Activated T-cell treated with anti-CD3 and anti-CD28 coated beads, Interleukin-2, amount 50 U/mL, for 4 hours (primary cell): ENCODE measurements around the gene CIDEB. TPM values are rescaled to one million over a fixed set of nuclear protein-coding genes. Genes with fewer than 3 reads are reported as not detected.
"Not testable (repeated sequence)": the region's sequence is repeated elsewhere in the genome, so short reads cannot be mapped to it uniquely, and the experiment has no call there.

Experiments used
- ATAC-seq, 2 donors: fragments of 200-7000 bp; cut with Tn5 transposase; one replicate each; pipeline ENCODE4 v1.10.0; 2021
- DNase-seq: peaks from one replicate; pipeline ENCODE4 v3.0.0-alpha.2; 2020
- H3K27me3 Mint-ChIP-seq: one replicate; pipeline ENCODE4 v1.8.0; 2021; ENCODE audit warnings: low read depth, mixed read lengths
- H3K36me3 Mint-ChIP-seq: one replicate; pipeline ENCODE4 v1.8.0; 2022; ENCODE audit warnings: mixed read lengths; ENCODE audit not compliant: insufficient read depth
- H3K4me1 Mint-ChIP-seq: one replicate; pipeline ENCODE4 v1.8.0; 2021; ENCODE audit warnings: low read depth, mixed read lengths
- H3K4me3 Mint-ChIP-seq: one replicate; pipeline ENCODE4 v1.8.0; 2021; ENCODE audit warnings: mild to moderate bottlenecking, moderate library complexity, mixed read lengths
- H3K9me3 Mint-ChIP-seq: one replicate; pipeline ENCODE4 v1.8.0; 2021; ENCODE audit warnings: mixed read lengths
- total RNA-seq, 3 donors: library from RNA; stranded (reverse); gene quantifications; one replicate each; pipeline ENCODE4 v1.2.1, GENCODE V29; 2021

CIDEB gene, protein sequence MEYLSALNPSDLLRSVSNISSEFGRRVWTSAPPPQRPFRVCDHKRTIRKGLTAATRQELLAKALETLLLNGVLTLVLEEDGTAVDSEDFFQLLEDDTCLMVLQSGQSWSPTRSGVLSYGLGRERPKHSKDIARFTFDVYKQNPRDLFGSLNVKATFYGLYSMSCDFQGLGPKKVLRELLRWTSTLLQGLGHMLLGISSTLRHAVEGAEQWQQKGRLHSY
- total RNA-seq = 1 to 10 TPM; 6.5 to 7.3 (median 7.2) TPM

DNA sequence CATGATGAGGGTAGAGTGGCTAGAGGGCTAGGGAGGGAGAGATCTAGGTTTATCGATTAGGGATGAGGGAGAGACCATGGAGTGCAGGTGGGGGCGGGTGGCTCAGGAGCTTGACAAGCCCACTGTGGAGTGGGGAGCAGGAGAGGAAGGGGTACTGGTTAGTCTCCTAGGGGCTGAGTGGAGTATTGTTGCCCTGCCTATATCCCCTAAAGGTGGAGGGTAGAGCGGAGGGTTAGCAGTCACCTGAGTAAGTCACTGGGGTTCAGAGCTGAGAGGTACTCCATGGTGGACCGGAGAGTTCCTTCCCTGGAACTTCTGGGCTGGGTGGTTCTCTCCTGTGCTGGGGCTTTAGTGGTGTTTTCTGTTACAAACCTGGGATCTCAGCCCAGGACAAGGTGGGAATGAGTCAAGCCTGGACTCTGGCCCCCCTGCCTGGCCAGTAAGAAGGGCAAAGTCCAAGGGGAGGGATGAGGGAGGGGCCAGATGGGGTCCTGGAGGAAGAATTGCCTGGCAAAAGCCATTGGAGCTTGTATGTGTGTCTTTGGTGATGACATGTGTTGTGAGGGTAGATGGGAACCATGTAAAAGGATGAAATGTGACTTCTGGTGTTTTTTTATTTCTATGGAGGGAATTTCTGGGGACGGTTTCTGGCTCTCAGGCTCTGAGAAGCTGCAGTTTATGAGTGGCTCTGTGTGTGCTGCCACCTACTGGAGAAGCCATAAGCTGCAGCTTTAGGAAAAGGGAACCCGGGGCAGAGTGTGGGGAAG, at the start of gene CIDEB:
Gene CIDEB, minus strand, starts transcription at position 403 of the 767 bp plus-strand sequence. Its CDS starts 119 bp downstream, at position 284.
- ATAC-seq (peak in 1 of 2 donors; percentile 28), DNase-seq (peak; percentile 50)
- Mint-ChIP-seq H3K4me1 (peaks cover 48% of the 10 kb centered on the region), H3K9me3 (no peaks in the 10 kb centered on the region), H3K4me3 (no peak within 1 kb of the TSS), H3K36me3 (peaks cover 43% of the 10 kb centered on the region), H3K27me3 (no peaks in the 10 kb centered on the region)

- Mint-ChIP-seq H3K9me3 (no peaks in the 10 kb centered on the region), H3K4me3 (no peak overlapping the region), H3K4me1 (peaks cover 3% of the 10 kb centered on the region), H3K36me3 (no peaks in the 10 kb centered on the region), H3K27me3 (peaks cover 40% of the 10 kb centered on the region)
- ATAC-seq (no peak), DNase-seq (no peak)
Observed at GRCh38 chr14:24356208-24356607, 48.4 kb upstream of the CIDEB start.

- Mint-ChIP-seq H3K27me3 (peaks cover 49% of the 10 kb centered on the region), H3K9me3 (no peaks in the 10 kb centered on the region), H3K4me1 (peaks cover 3% of the 10 kb centered on the region), H3K4me3 (no peak overlapping the region), H3K36me3 (no peaks in the 10 kb centered on the region)
- DNase-seq = no peak
- ATAC-seq = no peak
Observed at GRCh38 chr14:24355009-24355408, 47.2 kb upstream of the CIDEB start.

- H3K9me3 Mint-ChIP-seq, H3K4me3 Mint-ChIP-seq, H3K4me1 Mint-ChIP-seq, ATAC-seq, H3K36me3 Mint-ChIP-seq, DNase-seq: not testable (repeated sequence)
- H3K27me3 Mint-ChIP-seq = peaks cover 50% of the 10 kb centered on the region
Observed at GRCh38 chr14:24354482-24354825, 46.7 kb upstream of the CIDEB start.

GRCh38 chr14:24353559-24354481, 46.0 kb upstream of the CIDEB start:
- peaks cover 54% of the 10 kb centered on the region for H3K27me3 Mint-ChIP-seq
- no peak overlapping the region for H3K4me3 Mint-ChIP-seq
- ATAC-seq (no peak), DNase-seq (no peak)
- peaks cover 3% of the 10 kb centered on the region for H3K4me1 Mint-ChIP-seq
- no peaks in the 10 kb centered on the region for H3K36me3 Mint-ChIP-seq
- no peaks in the 10 kb centered on the region for H3K9me3 Mint-ChIP-seq

DNA sequence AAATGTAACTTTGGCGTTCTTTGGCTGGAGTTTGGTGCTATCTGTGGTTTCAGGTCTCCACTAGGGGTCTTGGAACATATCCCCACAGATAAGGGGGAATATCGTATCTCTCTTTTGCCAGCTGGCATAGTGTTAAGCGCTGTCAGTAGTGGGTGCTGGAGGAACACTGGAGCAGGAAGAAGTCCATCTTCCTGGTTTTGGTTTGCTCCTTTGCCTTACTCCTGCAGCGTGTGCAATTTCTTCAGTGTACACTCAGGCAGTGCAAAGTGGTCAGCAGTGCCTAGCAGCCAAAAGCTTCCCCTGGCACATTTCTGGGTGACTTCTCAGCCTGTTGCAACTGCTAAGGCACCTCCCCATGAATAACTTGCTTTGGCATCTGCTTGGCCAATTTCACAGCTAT, 43.7 kb upstream of the CIDEB start:
- Mint-ChIP-seq H3K27me3 (peaks cover 58% of the 10 kb centered on the region), H3K4me1 (peaks cover 3% of the 10 kb centered on the region), H3K36me3 (no peaks in the 10 kb centered on the region), H3K9me3 (no peaks in the 10 kb centered on the region), H3K4me3 (no peak overlapping the region)
- DNase-seq (no peak), ATAC-seq (no peak)

- H3K27me3 Mint-ChIP-seq = peaks cover 67% of the 10 kb centered on the region
- H3K36me3 Mint-ChIP-seq = no peaks in the 10 kb centered on the region
- ATAC-seq = no peak
Observed at GRCh38 chr14:24349742-24350141, 42.0 kb upstream of the CIDEB start.

DNA sequence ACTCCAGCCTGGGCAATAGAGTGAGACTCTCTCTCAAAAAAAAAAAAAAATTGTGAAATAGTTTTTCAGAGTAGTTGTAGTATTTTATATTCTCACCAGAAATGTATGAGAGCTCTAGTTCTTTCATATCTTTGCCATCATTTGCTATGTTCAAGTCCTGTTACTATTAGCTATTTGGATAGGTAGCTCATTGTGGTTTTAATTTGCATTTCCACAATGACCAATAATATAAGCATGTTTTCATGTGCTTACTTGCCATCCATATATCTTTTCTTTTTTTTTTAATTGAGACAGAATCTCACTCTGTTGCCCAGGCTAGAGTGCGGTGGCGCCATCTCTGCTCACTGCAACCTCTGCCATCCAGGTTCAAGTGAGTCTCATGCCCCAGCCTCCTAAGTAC, 40.4 kb upstream of the CIDEB start:
- no peak for DNase-seq
- no peak overlapping the region for H3K4me3 Mint-ChIP-seq
- peaks cover 65% of the 10 kb centered on the region for H3K27me3 Mint-ChIP-seq

More at GRCh38 chr14:24349742-24350141, 42.0 kb upstream of the CIDEB start:
- H3K4me3 Mint-ChIP-seq = no peak overlapping the region
- H3K9me3 Mint-ChIP-seq = no peaks in the 10 kb centered on the region
- DNase-seq = no peak
- peaks cover 3% of the 10 kb centered on the region for H3K4me1 Mint-ChIP-seq

GRCh38 chr14:24347134-24347533, 39.4 kb upstream of the CIDEB start:
- no peak overlapping the region for H3K4me3 Mint-ChIP-seq
- DNase-seq (no peak), ATAC-seq (no peak)
- no peaks in the 10 kb centered on the region for H3K4me1 Mint-ChIP-seq
- peaks cover 59% of the 10 kb centered on the region for H3K27me3 Mint-ChIP-seq
- no peaks in the 10 kb centered on the region for H3K36me3 Mint-ChIP-seq
- no peaks in the 10 kb centered on the region for H3K9me3 Mint-ChIP-seq

More for the DNA sequence above, 40.4 kb upstream of the CIDEB start:
- H3K36me3 Mint-ChIP-seq = no peaks in the 10 kb centered on the region
- no peaks in the 10 kb centered on the region for H3K4me1 Mint-ChIP-seq
- no peak for ATAC-seq
- H3K9me3 Mint-ChIP-seq = no peaks in the 10 kb centered on the region

- Mint-ChIP-seq H3K9me3 (no peaks in the 10 kb centered on the region), H3K4me1 (peaks cover 8% of the 10 kb centered on the region), H3K27me3 (peaks cover 30% of the 10 kb centered on the region), H3K36me3 (no peaks in the 10 kb centered on the region), H3K4me3 (no peak overlapping the region)
- no peak for ATAC-seq
- DNase-seq = no peak
Observed at GRCh38 chr14:24343795-24344660, 36.3 kb upstream of the CIDEB start.

GRCh38 chr14:24342889-24343288, 35.1 kb upstream of the CIDEB start:
- no peak for DNase-seq
- ATAC-seq = no peak
- peaks cover 2% of the 10 kb centered on the region for H3K36me3 Mint-ChIP-seq
- no peak overlapping the region for H3K4me3 Mint-ChIP-seq
- H3K4me1 Mint-ChIP-seq = peaks cover 19% of the 10 kb centered on the region
- peaks cover 24% of the 10 kb centered on the region for H3K27me3 Mint-ChIP-seq
- H3K9me3 Mint-ChIP-seq = no peaks in the 10 kb centered on the region

GRCh38 chr14:24340606-24341005, 32.8 kb upstream of the CIDEB start:
- Mint-ChIP-seq H3K4me3 (no peak overlapping the region), H3K4me1 (peaks cover 23% of the 10 kb centered on the region), H3K27me3 (peaks cover 14% of the 10 kb centered on the region), H3K36me3 (peaks cover 11% of the 10 kb centered on the region), H3K9me3 (no peaks in the 10 kb centered on the region)
- no peak for DNase-seq
- ATAC-seq = no peak

- ATAC-seq = peak; percentile 93 to 94
- peaks cover 26% of the 10 kb centered on the region for H3K4me1 Mint-ChIP-seq
- H3K36me3 Mint-ChIP-seq = peaks cover 13% of the 10 kb centered on the region
- peaks cover 15% of the 10 kb centered on the region for H3K27me3 Mint-ChIP-seq
- peak within 1 kb of the TSS; percentile 90 for H3K4me3 Mint-ChIP-seq
- peak; percentile 62 for DNase-seq
- no peaks in the 10 kb centered on the region for H3K9me3 Mint-ChIP-seq
Observed at GRCh38 chr14:24339284-24340151, 31.7 kb upstream of the CIDEB start, which contains the start of gene RIPK3. Gene RIPK3, minus strand, starts transcription at chr14:24339991. Its CDS starts 165 bp downstream, at chr14:24339826.
